Astrocyte (in vitro differentiated cells and primary cell): ENCODE data around the gene FARS2. TPM values are rescaled to one million over a fixed set of nuclear protein-coding genes. Genes with fewer than 3 reads are reported as not detected.

Experiments
- DNase-seq: peaks from one replicate; pipeline ENCODE4 v3.0.0-alpha.2; 2010; ENCODE audit warnings: low read depth
- FAIRE-seq: peaks from 2 replicates; lab custom pipeline; 2011; peaks lifted over from hg19 to GRCh38; lab: Jason Lieb, UNC
- H2AFZ ChIP-seq: 2 replicates; pipeline ENCODE4 v1.6.0; 2012; ENCODE audit warnings: low read depth, low read length, inconsistent platforms
- H3K27ac ChIP-seq: 2 replicates; pipeline ENCODE4 v1.5.1; 2011; ENCODE audit warnings: low read depth, low read length, inconsistent platforms
- H3K27me3 ChIP-seq: 2 replicates; pipeline ENCODE4 v1.6.0; 2011; ENCODE audit warnings: low read length, inconsistent platforms; ENCODE audit not compliant: insufficient read depth
- H3K36me3 ChIP-seq: 2 replicates; pipeline ENCODE4 v1.5.1; 2011; ENCODE audit warnings: low read length, inconsistent platforms; ENCODE audit not compliant: insufficient read depth
- H3K4me1 ChIP-seq: 2 replicates; pipeline ENCODE4 v1.5.1; 2011; ENCODE audit warnings: low read length, inconsistent platforms; ENCODE audit not compliant: insufficient read depth
- H3K4me2 ChIP-seq: 2 replicates; pipeline ENCODE4 v1.6.0; 2012; ENCODE audit warnings: low read length, inconsistent platforms
- H3K4me3 ChIP-seq: 2 replicates; pipeline ENCODE4 v1.5.1; 2011; ENCODE audit warnings: low read depth, mild to moderate bottlenecking, low read length, inconsistent platforms; ENCODE audit not compliant: insufficient read depth
- H3K79me2 ChIP-seq: 2 replicates; pipeline ENCODE4 v1.6.0; 2012; ENCODE audit warnings: mild to moderate bottlenecking, low read length, inconsistent platforms; ENCODE audit not compliant: insufficient read depth
- H3K9ac ChIP-seq: 2 replicates; pipeline ENCODE4 v1.6.0; 2012; ENCODE audit warnings: mild to moderate bottlenecking, low read length, inconsistent platforms
- H3K9me3 ChIP-seq: 2 replicates; pipeline ENCODE4 v1.5.1; 2012; ENCODE audit warnings: low read depth, mild to moderate bottlenecking, low read length, inconsistent platforms; ENCODE audit not compliant: insufficient read depth
- H4K20me1 ChIP-seq: 2 replicates; pipeline ENCODE4 v1.6.0; 2012; ENCODE audit warnings: low read length, inconsistent platforms; ENCODE audit not compliant: insufficient read depth
- H3K27ac Mint-ChIP-seq: one replicate; pipeline ENCODE4 v1.8.0; 2021; ENCODE audit warnings: mild to moderate bottlenecking, mixed read lengths; ENCODE audit not compliant: unreplicated experiment
- H3K27me3 Mint-ChIP-seq: one replicate; pipeline ENCODE4 v1.8.0; 2021; ENCODE audit warnings: low read depth, mixed read lengths; ENCODE audit not compliant: unreplicated experiment
- H3K36me3 Mint-ChIP-seq: one replicate; pipeline ENCODE4 v1.8.0; 2021; ENCODE audit warnings: low read depth, mixed read lengths; ENCODE audit not compliant: unreplicated experiment
- H3K4me1 Mint-ChIP-seq: one replicate; pipeline ENCODE4 v1.8.0; 2021; ENCODE audit warnings: low read depth, mixed read lengths; ENCODE audit not compliant: unreplicated experiment
- H3K4me3 Mint-ChIP-seq: one replicate; pipeline ENCODE4 v1.8.0; 2021; ENCODE audit warnings: mild to moderate bottlenecking, moderate library complexity, mixed read lengths; ENCODE audit not compliant: unreplicated experiment
- H3K9me3 Mint-ChIP-seq: one replicate; pipeline ENCODE4 v1.8.0; 2021; ENCODE audit warnings: mild to moderate bottlenecking, mixed read lengths; ENCODE audit not compliant: unreplicated experiment
- CTCF ChIP-seq: IDR thresholded peaks from 2 replicates; pipeline ENCODE4 v1.5.1; 2011; ENCODE audit warnings: low read depth, mild to moderate bottlenecking, inconsistent platforms, low read length, moderate library complexity; ENCODE audit not compliant: insufficient read depth
- EZH2 ChIP-seq: IDR thresholded peaks from 2 replicates; pipeline ENCODE4 v1.6.1; 2012; ENCODE audit warnings: mild to moderate bottlenecking, low read length, inconsistent platforms; ENCODE audit not compliant: insufficient read depth
- total RNA-seq: library from RNA; stranded (reverse); gene quantifications from 2 replicates; pipeline ENCODE4 v1.2.1, GENCODE V29; 2021

The FARS2 gene
- total RNA-seq, 1 donor from 2014 or later = 13.3 TPM

DNA sequence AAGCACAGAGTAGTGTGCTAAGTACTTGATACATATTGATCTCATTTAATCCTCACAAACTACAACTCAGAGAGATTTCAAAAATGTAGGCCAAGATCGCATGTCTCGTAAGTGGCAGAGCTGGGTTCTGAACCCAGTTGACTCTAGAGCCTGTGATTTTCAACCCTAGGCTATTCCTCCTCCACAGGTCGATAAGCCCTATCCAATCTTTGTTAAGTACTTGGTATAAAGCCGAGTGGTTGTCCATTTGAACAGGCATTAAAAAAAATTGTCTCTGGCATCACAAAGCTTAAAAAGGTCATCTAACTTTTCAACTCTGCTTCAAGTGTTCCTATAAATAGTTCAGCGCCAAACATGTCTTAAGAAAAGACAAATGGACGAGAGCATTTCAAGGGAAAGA lies 38.0 kb upstream of the FARS2 start:
- Mint-ChIP-seq H3K4me3 (no peak overlapping the region), H3K4me1 (peaks cover 3% of the 10 kb centered on the region), H3K27ac (no peak overlapping the region), H3K36me3 (peaks cover 7% of the 10 kb centered on the region), H3K9me3 (no peaks in the 10 kb centered on the region), H3K27me3 (no peaks in the 10 kb centered on the region)
- Histone ChIP-seq H4K20me1 (peaks cover 8% of the 10 kb centered on the region), H3K4me3 (no peak overlapping the region), H3K9ac (no peak overlapping the region), H3K27ac (no peak overlapping the region), H3K27me3 (no peaks in the 10 kb centered on the region), H2AFZ (no peak overlapping the region), H3K4me1 (no peaks in the 10 kb centered on the region), H3K4me2 (no peak overlapping the region), H3K79me2 (no peaks in the 10 kb centered on the region), H3K9me3 (no peaks in the 10 kb centered on the region), H3K36me3 (peaks cover 2% of the 10 kb centered on the region)
- TF ChIP-seq CTCF = no peak
- no peak for TF ChIP-seq EZH2
- no peak for DNase-seq
- no peak for FAIRE-seq

DNA sequence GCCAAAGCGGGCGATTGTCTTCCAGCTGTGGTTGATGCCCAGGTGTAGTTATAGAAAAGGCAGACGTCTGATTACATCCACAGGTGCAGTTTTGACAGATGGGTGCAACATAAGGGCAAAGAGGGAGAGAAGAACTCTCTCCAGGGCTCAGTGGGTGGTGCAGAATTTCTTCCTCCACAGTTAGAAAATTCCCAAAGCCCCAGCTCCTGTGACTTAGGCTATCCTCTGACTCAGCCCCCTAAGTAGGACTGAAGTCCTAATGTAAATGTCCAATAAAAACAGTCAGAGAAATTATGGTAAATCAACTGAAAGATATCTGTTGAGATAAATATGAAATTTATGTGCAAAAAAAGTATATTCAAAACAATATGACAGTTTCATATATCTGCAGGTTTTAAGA lies 32.0 kb upstream of the FARS2 start:
- Mint-ChIP-seq H3K36me3 (peaks cover 5% of the 10 kb centered on the region), H3K27ac (no peak overlapping the region), H3K4me1 (peaks cover 8% of the 10 kb centered on the region), H3K27me3 (no peaks in the 10 kb centered on the region), H3K4me3 (no peak overlapping the region), H3K9me3 (no peaks in the 10 kb centered on the region)
- no peaks in the 10 kb centered on the region for H4K20me1 ChIP-seq
- H3K4me3 ChIP-seq = no peak overlapping the region
- H3K36me3 ChIP-seq = no peaks in the 10 kb centered on the region
- H3K27me3 ChIP-seq = no peaks in the 10 kb centered on the region
- H2AFZ ChIP-seq = no peak overlapping the region
- H3K79me2 ChIP-seq = no peaks in the 10 kb centered on the region
- H3K9ac ChIP-seq = no peak overlapping the region
- FAIRE-seq (no peak), DNase-seq (no peak)
- no peak overlapping the region for H3K27ac ChIP-seq
- TF ChIP-seq EZH2 (no peak), CTCF (no peak)
- peaks cover 7% of the 10 kb centered on the region for H3K4me1 ChIP-seq
- H3K4me2 ChIP-seq = no peak overlapping the region
- no peaks in the 10 kb centered on the region for H3K9me3 ChIP-seq

DNA sequence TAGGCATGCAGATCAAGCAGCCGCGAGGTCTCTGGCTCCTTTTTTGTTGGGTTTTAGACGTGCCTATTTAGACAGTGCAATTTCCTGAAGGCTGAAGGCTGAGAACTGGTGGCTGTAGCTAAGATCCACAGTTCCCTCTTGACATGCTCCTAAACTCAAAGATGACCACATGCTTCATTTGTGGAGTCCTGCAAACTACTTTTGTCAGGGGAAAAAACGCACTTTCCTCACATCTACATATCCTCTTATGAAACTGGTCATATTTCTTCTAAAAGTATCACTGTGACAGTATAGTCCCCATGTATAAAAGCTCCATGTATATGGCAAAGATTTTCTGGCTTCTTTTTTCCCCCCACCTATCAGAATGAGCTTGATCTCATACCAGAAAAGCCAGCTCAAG lies 31.2 kb upstream of the FARS2 start:
- Histone ChIP-seq H2AFZ (no peak overlapping the region), H3K27me3 (no peaks in the 10 kb centered on the region), H4K20me1 (no peaks in the 10 kb centered on the region), H3K4me2 (no peak overlapping the region), H3K79me2 (no peaks in the 10 kb centered on the region), H3K36me3 (no peaks in the 10 kb centered on the region), H3K4me3 (no peak overlapping the region), H3K9ac (no peak overlapping the region), H3K27ac (peak overlapping the region; percentile 3), H3K9me3 (no peaks in the 10 kb centered on the region), H3K4me1 (peaks cover 7% of the 10 kb centered on the region)
- peaks cover 5% of the 10 kb centered on the region for H3K36me3 Mint-ChIP-seq
- DNase-seq (no peak), FAIRE-seq (no peak)
- H3K27ac Mint-ChIP-seq = no peak overlapping the region
- H3K4me1 Mint-ChIP-seq = peaks cover 8% of the 10 kb centered on the region
- H3K4me3 Mint-ChIP-seq = no peak overlapping the region
- TF ChIP-seq EZH2 (no peak), CTCF (no peak)
- no peaks in the 10 kb centered on the region for H3K9me3 Mint-ChIP-seq
- no peaks in the 10 kb centered on the region for H3K27me3 Mint-ChIP-seq
